Right cardiac atrium (tissue), 5 donors: ENCODE measurements around the gene TRAF2. TPM values are rescaled to one million over a fixed set of nuclear protein-coding genes. Genes with fewer than 3 reads are reported as not detected.

ENCODE experiments used
- ATAC-seq, 2 donors: fragments of 200-7000 bp; cut with Tn5 transposase; one replicate each; pipeline versions ENCODE4 v1.8.0 to v1.9.1; 2020; ENCODE audit warnings: moderate library complexity in 2 of 2, mild to moderate bottlenecking in 1 of 2
- DNase-seq, 3 donors: peaks; one replicate each; pipeline ENCODE4 v3.0.0-alpha.2; 2020
- H3K27ac ChIP-seq: one replicate; pipeline ENCODE4 v1.5.1; 2013; ENCODE audit warnings: mild to moderate bottlenecking, low read length, control low read depth, moderate library complexity
- H3K27me3 ChIP-seq: one replicate; pipeline ENCODE4 v1.6.1; 2013; ENCODE audit not compliant: control insufficient read depth, insufficient read depth
- H3K4me1 ChIP-seq: one replicate; pipeline ENCODE4 v1.6.1; 2013; ENCODE audit warnings: low read length; ENCODE audit not compliant: control insufficient read depth, insufficient read depth
- H3K4me3 ChIP-seq: one replicate; pipeline ENCODE4 v1.5.1; 2013; ENCODE audit warnings: low read length, control low read depth
- H3K9me3 ChIP-seq: one replicate; pipeline ENCODE4 v1.6.1; 2013; ENCODE audit warnings: low read length; ENCODE audit not compliant: control insufficient read depth
- WGBS: extraction: QIAGEN DNeasy Blood & Tissue Kit; methylation state at CpG from one replicate; pipeline ENCODE4 v1.1.7; 2013; 5-methylcytosine and 5-hydroxymethylcytosine counted together
- intact Hi-C, 4 donors: fragments of 100-400 bp; cut with DNase I; formaldehyde crosslinking; loops; one replicate each; pipeline versions ENCODE4 v1.11.0 to v1.14.0; 2022 to 2023
- polyA plus RNA-seq: library from polyadenylated mRNA; stranded (reverse); fragments of 200-250 nt; gene quantifications from one replicate; pipeline ENCODE4 v1.2.3, GENCODE V29; 2013
- total RNA-seq, 4 donors: library from RNA; stranded (reverse); fragmentation: NEBNext Ultra II Directional; extraction: Animal tissue kit (Norgen Biotek cat#: 25700); gene quantifications; one replicate each; pipeline ENCODE4 v1.2.1, GENCODE V29; 2021
- donor health status: healthy with polysubstance abuse.
- donor health status: DM: no; HTN: yes; CAD: no.
- donor health status: DM: no; HTN: no; CAD: no.
- donor health status: DM: no; HTN: yes; CAD: no; lungs with severe emphysema.
- donor health status: DM: yes; HTN: yes; CAD: no.

The TRAF2 gene
- total and polyA plus RNA-seq, 5 donors, result 6.1 to 10.2 (median 8.2) TPM

GRCh38 chr9:136853596-136854112, 32.7 kb upstream of the TRAF2 start:
- WGBS, result 87% methylated on average over 18 of the region's 18 CpGs
- H3K4me3 ChIP-seq, result no peak overlapping the region
- no peak overlapping the region for H3K27ac ChIP-seq
- H3K4me1 ChIP-seq, result peaks cover 2% of the 10 kb centered on the region
- no peaks in the 10 kb centered on the region for H3K9me3 ChIP-seq
- intact Hi-C loops, result loop anchor here in 1 of 4 donors (10.0 kb wide), 1 partner anchor 91 kb away; the partner anchor contains the start of genes C8G and FBXW5
- no peaks in the 10 kb centered on the region for H3K27me3 ChIP-seq
- DNase-seq (peak in 2 of 3 donors; percentile 49 to 60), ATAC-seq (no peak)

DNA sequence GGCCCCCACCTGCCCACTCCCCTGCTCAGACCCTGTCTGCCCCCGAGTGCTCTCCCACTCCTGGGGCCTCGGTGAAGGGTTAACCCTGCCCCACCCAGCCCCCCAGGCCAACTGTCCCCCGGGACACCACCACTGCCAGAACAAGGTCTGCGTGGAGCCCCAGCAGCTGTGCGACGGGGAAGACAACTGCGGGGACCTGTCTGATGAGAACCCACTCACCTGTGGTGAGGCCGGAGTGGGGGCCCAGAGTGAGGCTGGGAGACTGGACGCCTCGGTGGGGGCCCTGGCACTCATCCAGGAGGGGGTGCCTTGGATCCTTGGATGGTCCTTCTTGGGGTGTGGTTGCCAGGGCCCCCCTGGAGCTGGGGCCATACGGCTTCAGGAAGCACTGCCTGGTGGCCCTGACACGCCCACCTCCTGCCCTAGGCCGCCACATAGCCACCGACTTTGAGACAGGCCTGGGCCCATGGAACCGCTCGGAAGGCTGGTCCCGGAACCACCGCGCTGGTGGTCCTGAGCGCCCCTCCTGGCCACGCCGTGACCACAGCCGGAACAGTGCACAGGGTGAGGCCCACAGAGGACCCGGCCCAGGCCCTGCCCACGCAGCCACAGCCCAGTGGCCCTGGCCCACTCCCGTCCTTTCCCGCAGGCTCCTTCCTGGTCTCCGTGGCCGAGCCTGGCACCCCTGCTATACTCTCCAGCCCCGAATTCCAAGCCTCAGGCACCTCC, 32.0 kb upstream of the TRAF2 start:
- intact Hi-C loops, result loop anchor here in 1 of 4 donors (10.0 kb wide), 1 partner anchor 91 kb away; the partner anchor contains the start of genes C8G and FBXW5
- DNase-seq, result peak; percentile 31 to 77 (median 58)

GRCh38 chr9:136854842-136855460, 31.4 kb upstream of the TRAF2 start:
- Histone ChIP-seq H3K9me3 (no peaks in the 10 kb centered on the region), H3K27me3 (no peaks in the 10 kb centered on the region), H3K4me3 (no peak overlapping the region), H3K27ac (no peak overlapping the region), H3K4me1 (peaks cover 2% of the 10 kb centered on the region)
- ATAC-seq (no peak), DNase-seq (peak in 2 of 3 donors; percentile 35 to 63)
- 82% methylated on average over 23 of the region's 23 CpGs for WGBS
- intact Hi-C loops, result loop anchor here in 2 of 4 donors (5.0 to 10.0 kb wide), 2 partner anchors 53 to 90 kb away; partner anchors contain the start of genes C8G (in 1 of the 2) and FBXW5 (in 1 of the 2)

More for the DNA sequence above, 32.0 kb upstream of the TRAF2 start:
- Histone ChIP-seq H3K27me3 (no peaks in the 10 kb centered on the region), H3K27ac (no peak overlapping the region), H3K4me1 (peaks cover 2% of the 10 kb centered on the region), H3K4me3 (no peak overlapping the region), H3K9me3 (no peaks in the 10 kb centered on the region)
- ATAC-seq, result no peak
- 74% methylated on average over 30 of the region's 30 CpGs for WGBS

GRCh38 chr9:136855461-136856078, 30.7 kb upstream of the TRAF2 start:
- Histone ChIP-seq H3K9me3 (no peaks in the 10 kb centered on the region), H3K4me1 (no peaks in the 10 kb centered on the region), H3K27me3 (no peaks in the 10 kb centered on the region), H3K27ac (no peak overlapping the region), H3K4me3 (no peak overlapping the region)
- ATAC-seq (no peak), DNase-seq (peak; percentile 30 to 79 (median 68))
- intact Hi-C loops, result loop anchor here in 2 of 4 donors (5.0 to 10.0 kb wide), 2 partner anchors 53 to 89 kb away; partner anchors contain the start of genes C8G (in 1 of the 2) and FBXW5 (in 1 of the 2)
- 74% methylated on average over 26 of the region's 26 CpGs for WGBS

DNA sequence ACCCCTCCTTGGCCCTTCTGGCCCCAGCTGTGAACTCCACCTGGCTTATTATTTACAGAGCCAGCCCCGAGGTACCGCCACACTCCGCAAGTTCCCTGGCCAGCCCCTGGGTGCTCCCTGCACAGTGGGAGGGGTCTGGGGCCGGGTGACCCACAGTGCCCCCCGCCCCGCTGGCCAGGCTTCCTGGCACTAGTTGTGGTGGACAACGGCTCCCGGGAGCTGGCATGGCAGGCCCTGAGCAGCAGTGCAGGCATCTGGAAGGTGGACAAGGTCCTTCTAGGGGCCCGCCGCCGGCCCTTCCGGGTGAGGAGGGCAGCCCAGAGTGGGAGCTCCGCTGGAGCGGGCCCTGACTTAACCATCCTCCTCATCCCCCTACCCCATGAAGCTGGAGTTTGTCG, 30.2 kb upstream of the TRAF2 start:
- no peak overlapping the region for H3K4me3 ChIP-seq
- H3K4me1 ChIP-seq, result no peaks in the 10 kb centered on the region
- ATAC-seq (no peak), DNase-seq (peak in 2 of 3 donors; percentile 50 to 57)
- H3K9me3 ChIP-seq, result no peaks in the 10 kb centered on the region
- WGBS, result 70% methylated on average over 15 of the region's 15 CpGs
- H3K27me3 ChIP-seq, result no peaks in the 10 kb centered on the region
- no peak overlapping the region for H3K27ac ChIP-seq
- intact Hi-C loops, result loop anchor here in 2 of 4 donors (5.0 to 10.0 kb wide), 2 partner anchors 54 to 89 kb away; partner anchors contain the start of genes C8G (in 1 of the 2) and FBXW5 (in 1 of the 2)

- WGBS, result 79% methylated on average over 14 of the region's 14 CpGs
- Histone ChIP-seq H3K4me1 (no peaks in the 10 kb centered on the region), H3K9me3 (no peaks in the 10 kb centered on the region), H3K27me3 (no peaks in the 10 kb centered on the region), H3K4me3 (no peak overlapping the region), H3K27ac (no peak overlapping the region)
- ATAC-seq (no peak), DNase-seq (peak in 2 of 3 donors; percentile 20 to 42)
- intact Hi-C loops, result loop anchor here in 2 of 4 donors (5.0 to 10.0 kb wide), 2 partner anchors 54 to 88 kb away; partner anchors contain the start of genes C8G (in 1 of the 2) and FBXW5 (in 1 of the 2)
Measured at GRCh38 chr9:136856541-136857141, 29.7 kb upstream of the TRAF2 start.

GRCh38 chr9:136857166-136857565, 29.1 kb upstream of the TRAF2 start:
- 88% methylated on average over 19 of the region's 19 CpGs for WGBS
- DNase-seq, result peak; percentile 18 to 56 (median 54)

DNA sequence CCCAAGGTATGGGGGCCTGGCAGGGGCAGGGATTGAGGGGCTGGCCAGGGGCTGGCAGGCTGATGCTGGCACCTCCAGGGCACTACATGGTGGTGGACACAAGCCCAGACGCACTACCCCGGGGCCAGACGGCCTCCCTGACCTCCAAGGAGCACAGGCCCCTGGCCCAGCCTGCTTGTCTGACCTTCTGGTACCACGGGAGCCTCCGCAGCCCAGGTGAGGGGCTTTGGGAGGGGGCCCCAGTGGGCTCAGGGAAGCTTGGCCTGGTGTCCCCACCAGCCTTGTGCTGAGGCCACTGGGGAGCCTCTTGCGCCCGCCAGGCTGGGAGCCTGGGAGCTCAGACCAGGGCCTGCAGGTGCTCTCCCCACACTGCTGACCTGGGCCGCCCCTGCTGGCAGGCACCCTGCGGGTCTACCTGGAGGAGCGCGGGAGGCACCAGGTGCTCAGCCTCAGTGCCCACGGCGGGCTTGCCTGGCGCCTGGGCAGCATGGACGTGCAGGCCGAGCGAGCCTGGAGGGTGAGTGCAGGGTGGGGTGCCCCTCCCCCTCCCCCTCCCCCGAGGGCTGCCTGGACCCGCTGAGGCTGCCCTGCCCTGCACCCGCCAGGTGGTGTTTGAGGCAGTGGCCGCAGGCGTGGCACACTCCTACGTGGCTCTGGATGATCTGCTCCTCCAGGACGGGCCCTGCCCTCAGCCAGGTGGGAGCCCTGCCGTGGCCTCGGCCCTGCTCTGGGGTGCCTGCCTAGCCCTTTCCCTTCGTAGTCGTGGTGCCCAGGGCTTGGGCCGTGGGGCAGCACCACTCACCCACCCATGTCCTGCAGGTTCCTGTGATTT, 28.5 kb upstream of the TRAF2 start:
- H3K4me3 ChIP-seq, result no peak overlapping the region
- H3K4me1 ChIP-seq, result no peaks in the 10 kb centered on the region
- WGBS, result 85% methylated on average over 29 of the region's 29 CpGs
- no peak overlapping the region for H3K27ac ChIP-seq
- no peaks in the 10 kb centered on the region for H3K27me3 ChIP-seq
- H3K9me3 ChIP-seq, result no peaks in the 10 kb centered on the region
- DNase-seq (peak in 2 of 3 donors; percentile 47 to 56), ATAC-seq (no peak)
- intact Hi-C loops, result loop anchor here in 2 of 4 donors (5.0 to 10.0 kb wide), 2 partner anchors 55 to 87 kb away; partner anchors contain the start of genes C8G (in 1 of the 2) and FBXW5 (in 1 of the 2)

More at GRCh38 chr9:136857166-136857565, 29.1 kb upstream of the TRAF2 start:
- intact Hi-C loops, result loop anchor here in 2 of 4 donors (5.0 to 10.0 kb wide), 2 partner anchors 55 to 88 kb away; partner anchors contain the start of genes C8G (in 1 of the 2) and FBXW5 (in 1 of the 2)
- Histone ChIP-seq H3K4me1 (no peaks in the 10 kb centered on the region), H3K27ac (no peak overlapping the region), H3K4me3 (no peak overlapping the region), H3K9me3 (no peaks in the 10 kb centered on the region), H3K27me3 (no peaks in the 10 kb centered on the region)
- ATAC-seq, result no peak

DNA sequence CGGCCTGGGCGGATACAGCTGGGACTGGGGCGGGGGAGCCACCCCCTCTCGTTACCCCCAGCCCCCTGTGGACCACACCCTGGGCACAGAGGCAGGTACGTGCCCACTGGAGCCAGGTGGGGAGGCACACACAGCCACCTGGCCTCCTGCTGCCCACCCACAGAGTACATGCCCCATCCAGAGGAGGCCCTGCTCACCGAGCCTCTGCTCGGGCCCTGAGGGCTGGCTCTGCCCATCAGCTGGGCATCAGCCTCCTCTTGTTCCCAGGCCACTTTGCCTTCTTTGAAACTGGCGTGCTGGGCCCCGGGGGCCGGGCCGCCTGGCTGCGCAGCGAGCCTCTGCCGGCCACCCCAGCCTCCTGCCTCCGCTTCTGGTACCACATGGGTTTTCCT, 27.9 kb upstream of the TRAF2 start:
- H3K9me3 ChIP-seq, result no peaks in the 10 kb centered on the region
- no peaks in the 10 kb centered on the region for H3K27me3 ChIP-seq
- no peak overlapping the region for H3K27ac ChIP-seq
- no peak for ATAC-seq
- H3K4me1 ChIP-seq, result no peaks in the 10 kb centered on the region
- DNase-seq, result peak in 1 of 3 donors; percentile 45
- 92% methylated on average over 15 of the region's 15 CpGs for WGBS
- H3K4me3 ChIP-seq, result no peak overlapping the region
- intact Hi-C loops, result loop anchor here in 2 of 4 donors (5.0 to 10.0 kb wide), 2 partner anchors 56 to 86 kb away; partner anchors contain the start of genes C8G (in 1 of the 2) and FBXW5 (in 1 of the 2)
